Effector memory CD4-positive, alpha-beta T cell (primary cell): ENCODE data around the gene NACAD.

Source experiments
- DNase-seq, 3 donors: peaks; one replicate each; pipeline ENCODE4 v3.0.0-alpha.2; 2020
- H3K27ac ChIP-seq: 2 replicates; pipeline ENCODE4 v1.7.0; 2013; ENCODE audit warnings: mild to moderate bottlenecking, low read length, moderate library complexity; ENCODE audit not compliant: insufficient read depth, poor library complexity, severe bottlenecking
- H3K27me3 ChIP-seq: replicated peaks from 2 replicates; pipeline ENCODE4 v1.7.0; 2013; ENCODE audit warnings: mild to moderate bottlenecking, low read length; ENCODE audit not compliant: insufficient read depth, control insufficient read depth, poor library complexity, severe bottlenecking
- H3K36me3 ChIP-seq: 2 replicates; pipeline ENCODE4 v1.7.0; 2013; ENCODE audit warnings: mild to moderate bottlenecking, low read length, moderate library complexity; ENCODE audit not compliant: control insufficient read depth, insufficient read depth
- H3K4me1 ChIP-seq: 2 replicates; pipeline ENCODE4 v1.7.0; 2013; ENCODE audit warnings: low read length, mild to moderate bottlenecking; ENCODE audit not compliant: control insufficient read depth, insufficient read depth, poor library complexity, severe bottlenecking
- H3K4me3 ChIP-seq: 2 replicates; pipeline ENCODE4 v1.7.0; 2013; ENCODE audit warnings: low read length, low read depth, mild to moderate bottlenecking; ENCODE audit not compliant: insufficient read depth, poor library complexity, severe bottlenecking
- H3K9me3 ChIP-seq: 2 replicates; pipeline ENCODE4 v1.7.0; 2013; ENCODE audit warnings: mild to moderate bottlenecking, low read length, moderate library complexity; ENCODE audit not compliant: control insufficient read depth

Gene NACAD

GRCh38 chr7:45092100-45092930 lies 3.5 kb upstream of the NACAD start:
- H3K4me1 ChIP-seq = peaks cover 6% of the 10 kb centered on the region
- H3K4me3 ChIP-seq = no peak overlapping the region
- no peak overlapping the region for H3K27ac ChIP-seq
- no peak for DNase-seq
- H3K27me3 ChIP-seq = peaks cover 10% of the 10 kb centered on the region
- H3K36me3 ChIP-seq = no peaks in the 10 kb centered on the region
- no peaks in the 10 kb centered on the region for H3K9me3 ChIP-seq

GRCh38 chr7:45089341-45089891 lies 647 bp upstream of the NACAD start:
- Histone ChIP-seq H3K27ac (no peak overlapping the region), H3K9me3 (no peaks in the 10 kb centered on the region), H3K4me3 (peak overlapping the region; percentile 57), H3K4me1 (peaks cover 6% of the 10 kb centered on the region), H3K27me3 (peaks cover 10% of the 10 kb centered on the region), H3K36me3 (no peaks in the 10 kb centered on the region)
- DNase-seq = peak; percentile 42 to 54 (median 42)

- DNase-seq = no peak
- no peaks in the 10 kb centered on the region for H3K36me3 ChIP-seq
- no peak overlapping the region for H3K4me3 ChIP-seq
- H3K9me3 ChIP-seq = no peaks in the 10 kb centered on the region
- peaks cover 10% of the 10 kb centered on the region for H3K27me3 ChIP-seq
- H3K27ac ChIP-seq = no peak overlapping the region
- H3K4me1 ChIP-seq = peaks cover 6% of the 10 kb centered on the region
Observed at GRCh38 chr7:45088146-45088701, 545 bp downstream of the NACAD start.

GRCh38 chr7:45087301-45088145 lies 1.2 kb downstream of the NACAD start:
- H3K36me3 ChIP-seq = no peaks in the 10 kb centered on the region
- no peak overlapping the region for H3K4me3 ChIP-seq
- peaks cover 6% of the 10 kb centered on the region for H3K4me1 ChIP-seq
- H3K9me3 ChIP-seq = no peaks in the 10 kb centered on the region
- DNase-seq = no peak
- H3K27ac ChIP-seq = no peak overlapping the region
- peaks cover 10% of the 10 kb centered on the region for H3K27me3 ChIP-seq

- H3K9me3 ChIP-seq = no peaks in the 10 kb centered on the region
- peaks cover 6% of the 10 kb centered on the region for H3K4me1 ChIP-seq
- peaks cover 10% of the 10 kb centered on the region for H3K27me3 ChIP-seq
- no peak for DNase-seq
- H3K36me3 ChIP-seq = no peaks in the 10 kb centered on the region
- no peak overlapping the region for H3K27ac ChIP-seq
- H3K4me3 ChIP-seq = no peak overlapping the region
Observed at GRCh38 chr7:45086331-45087065, 2.3 kb downstream of the NACAD start.

GRCh38 chr7:45085619-45086200 lies 3.1 kb downstream of the NACAD start:
- Histone ChIP-seq H3K4me1 (peaks cover 6% of the 10 kb centered on the region), H3K27ac (no peak overlapping the region), H3K9me3 (no peaks in the 10 kb centered on the region), H3K36me3 (no peaks in the 10 kb centered on the region), H3K4me3 (no peak overlapping the region), H3K27me3 (peaks cover 10% of the 10 kb centered on the region)
- DNase-seq = no peak

GRCh38 chr7:45084901-45085618 lies 3.7 kb downstream of the NACAD start:
- Histone ChIP-seq H3K27ac (no peak overlapping the region), H3K36me3 (no peaks in the 10 kb centered on the region), H3K4me1 (peaks cover 6% of the 10 kb centered on the region), H3K4me3 (no peak overlapping the region), H3K27me3 (peaks cover 10% of the 10 kb centered on the region), H3K9me3 (no peaks in the 10 kb centered on the region)
- no peak for DNase-seq

- Histone ChIP-seq H3K36me3 (no peaks in the 10 kb centered on the region), H3K4me3 (no peak overlapping the region), H3K4me1 (peaks cover 4% of the 10 kb centered on the region), H3K9me3 (no peaks in the 10 kb centered on the region), H3K27ac (no peak overlapping the region), H3K27me3 (peaks cover 7% of the 10 kb centered on the region)
- no peak for DNase-seq
Observed at GRCh38 chr7:45084336-45084735, 4.4 kb downstream of the NACAD start.
